GM10847 (cell line): Measurements from ENCODE around the gene HTR2B.

Experiments
- POLR2A ChIP-seq: IDR thresholded peaks from 2 replicates; pipeline ENCODE4 v1.6.1; 2011; ENCODE audit not compliant: insufficient read length; ENCODE audit errors: extremely low read depth

HTR2B gene

GRCh38 chr2:231068525-231069222 is 56.2 kb downstream of the HTR2B start:
- TF ChIP-seq POLR2A: no peak

DNA sequence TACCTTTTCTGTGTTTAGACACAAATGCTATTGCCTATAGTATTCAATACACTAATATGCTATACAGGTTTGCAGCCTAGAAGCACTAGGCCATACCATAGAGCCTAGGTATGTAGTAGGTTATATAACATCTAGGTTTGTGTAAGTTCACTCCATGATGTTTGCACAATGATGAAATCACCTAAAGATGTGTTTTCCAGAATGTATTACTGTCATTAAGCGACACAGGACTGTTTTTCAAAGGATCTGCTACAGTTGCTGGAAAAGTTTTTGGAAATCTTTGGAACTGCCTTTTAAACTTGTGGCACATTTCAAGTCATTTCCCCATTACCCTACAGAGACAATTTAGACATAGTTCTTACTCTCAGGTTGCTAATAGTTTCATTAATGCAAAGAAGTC is 58.9 kb downstream of the HTR2B start:
- no peak for TF ChIP-seq POLR2A

GRCh38 chr2:231063347-231063746 is 61.5 kb downstream of the HTR2B start:
- no peak for TF ChIP-seq POLR2A

DNA sequence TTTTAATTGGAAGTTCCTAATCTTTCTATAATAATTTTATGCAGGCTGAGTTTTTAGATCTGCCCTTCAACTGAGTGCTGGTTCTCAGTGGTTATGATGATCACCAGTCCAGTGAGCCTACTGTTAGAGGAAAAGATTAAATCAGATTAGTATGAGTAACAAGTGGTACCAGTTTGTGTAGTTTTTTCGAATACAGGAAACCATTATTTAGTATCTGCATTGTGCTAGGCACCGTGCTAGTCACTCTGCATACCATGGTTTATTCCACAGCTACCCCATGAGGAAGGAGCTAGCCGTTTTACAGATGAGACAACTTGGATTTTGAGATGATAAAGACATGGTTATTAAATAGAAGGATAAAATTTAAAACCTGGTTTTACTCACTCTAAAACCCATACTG is 62.1 kb downstream of the HTR2B start:
- no peak for TF ChIP-seq POLR2A

GRCh38 chr2:231059756-231060155 is 65.1 kb downstream of the HTR2B start:
- no peak for TF ChIP-seq POLR2A

DNA sequence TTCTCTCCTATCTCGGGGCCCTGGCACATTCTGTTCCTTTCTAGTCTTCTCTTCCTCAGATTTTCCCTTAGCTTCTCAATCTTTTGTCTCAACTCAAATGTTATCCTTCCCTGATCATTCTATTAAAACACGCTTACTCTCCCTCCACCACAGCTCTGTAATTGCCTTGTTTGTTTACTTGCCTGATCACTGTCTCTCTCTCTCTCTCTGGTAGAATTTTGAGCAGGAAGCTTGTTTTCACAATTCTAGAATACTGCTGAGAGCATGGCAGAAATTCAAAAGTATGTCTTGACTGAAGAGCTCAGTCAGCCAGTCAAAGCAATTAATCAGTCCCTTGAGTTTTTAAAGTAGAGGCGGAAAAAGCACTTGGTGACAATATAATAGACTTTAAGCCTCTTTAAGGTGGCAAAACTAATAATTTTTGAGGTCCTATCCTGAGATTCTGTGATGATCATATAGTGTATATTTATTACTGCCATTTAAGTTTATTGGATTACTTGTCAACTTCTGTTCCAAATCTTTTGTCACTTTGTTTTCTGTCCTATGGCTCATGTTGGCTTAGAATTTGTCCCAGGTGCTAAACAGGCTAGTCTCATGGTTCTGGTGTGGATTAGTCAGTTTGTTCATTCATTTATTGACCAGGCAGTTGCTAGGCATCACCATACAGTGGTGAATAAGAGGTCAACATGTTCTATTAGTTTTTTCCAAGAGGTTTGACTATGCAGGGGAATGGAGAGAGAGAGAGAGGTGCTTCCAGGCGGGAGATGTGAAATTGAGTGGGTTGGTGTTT is 65.9 kb downstream of the HTR2B start:
- TF ChIP-seq POLR2A: no peak
